Measurements from ENCODE around the gene TMPRSS4. TPM values are rescaled to one million over a fixed set of nuclear protein-coding genes. Genes with fewer than 3 reads are reported as not detected.

Gene TMPRSS4
- total RNA-seq, 1 experiment from 2014 or later = not detected

- no peak overlapping the region for H2BK20ac ChIP-seq (ENCODE audit: low read depth, low read length, poor library complexity, severe bottlenecking)
- no peak overlapping the region for H3K23ac ChIP-seq (ENCODE audit: insufficient read length, low read depth, low read length)
- H2BK12ac ChIP-seq (ENCODE audit: insufficient read length, low read depth, low read length) = no peak overlapping the region
- H2AFZ ChIP-seq (ENCODE audit: low read length) = no peak overlapping the region
- TF ChIP-seq CTCF (conservative IDR thresholded peaks at IDR 0.05) = no peak
- H3K56ac ChIP-seq (ENCODE audit: insufficient read length, low read depth, low read length) = no peak overlapping the region
- H3K79me1 ChIP-seq (ENCODE audit: insufficient read depth, low read depth, low read length, poor library complexity, severe bottlenecking) = no peaks in the 10 kb centered on the region
- H3K79me2 ChIP-seq (ENCODE audit: insufficient read depth, low read length) = no peaks in the 10 kb centered on the region
- no peak overlapping the region for H4K91ac ChIP-seq (ENCODE audit: insufficient read length, low read depth, low read length)
- H2AK5ac ChIP-seq (ENCODE audit: insufficient read length, low read length) = no peak overlapping the region
- no peak overlapping the region for H3K9ac ChIP-seq (ENCODE audit: extremely low read depth, insufficient read length, low read length)
- H3K4me1 ChIP-seq (ENCODE audit: insufficient read depth, low read length) = no peaks in the 10 kb centered on the region
- no peak overlapping the region for H3K4ac ChIP-seq (ENCODE audit: low read depth, low read length)
- no peak for DNase-seq
- Mint-ChIP-seq H3K36me3 (ENCODE audit: insufficient read depth in 1 of 3, low read depth in 3 of 3) (no peaks in the 10 kb centered on the region), H3K27me3 (ENCODE audit: low read depth) (peaks cover 14% of the 10 kb centered on the region), H3K4me3 (no peak overlapping the region), H3K4me1 (peaks cover 4 to 15% of the 10 kb centered on the region in 2 experiments), H3K9me3 (no peaks in the 10 kb centered on the region), H3K27ac (peak overlapping the region in 1 of 3 experiments; percentile 65; a peak in 1 of 7 replicates)
- H4K20me1 ChIP-seq (ENCODE audit: control insufficient read depth, insufficient read depth, insufficient read length) = no peaks in the 10 kb centered on the region
- H3K9me3 ChIP-seq (ENCODE audit: control insufficient read depth, low read depth, low read length) = no peaks in the 10 kb centered on the region
- no peak overlapping the region for H3K14ac ChIP-seq (ENCODE audit: insufficient read depth, low read length)
- H3K27me3 ChIP-seq (ENCODE audit: insufficient read depth, low read length) = no peaks in the 10 kb centered on the region
- H3K4me2 ChIP-seq (ENCODE audit: insufficient read depth, insufficient read length, low read length) = no peak overlapping the region
- H2BK15ac ChIP-seq (ENCODE audit: low read depth, low read length) = no peak overlapping the region
- no peak overlapping the region for H3T11ph ChIP-seq (ENCODE audit: low read length)
- WGBS (ENCODE audit: extremely low coverage, insufficient read length, low lambda C conversion rate) = no CpG with 5 or more reads among the region's 20 CpGs
- H3K23me2 ChIP-seq (ENCODE audit: insufficient read length, low read depth, low read length, poor library complexity, severe bottlenecking) = no peaks in the 10 kb centered on the region
- no peak overlapping the region for H2BK5ac ChIP-seq (ENCODE audit: insufficient read length, low read length)
- H4K5ac ChIP-seq (ENCODE audit: insufficient read length, low read depth, low read length) = no peak overlapping the region
- H2BK120ac ChIP-seq (ENCODE audit: low read depth, low read length, poor library complexity, severe bottlenecking) = no peak overlapping the region
- H3K27ac ChIP-seq (ENCODE audit: insufficient read length, low read depth, low read length) = no peak overlapping the region
- H3K18ac ChIP-seq (ENCODE audit: insufficient read length, low read depth, low read length) = no peak overlapping the region
- no peak overlapping the region for H4K8ac ChIP-seq (replicated peaks; ENCODE audit: insufficient read length, low read depth, low read length)
These were observed 18.3 kb upstream of the TMPRSS4 start for GRCh38 chr11:118058311-118059245.
